RWPE2 (cell line): ENCODE data around the gene HTR1B.
A peak's percentile ranks its signal among the peaks of the same experiment; 100 is the strongest.

ENCODE experiments used
- ATAC-seq: fragments of 200-7000 bp; cut with Tn5 transposase; 3 replicates; pipeline ENCODE4 v1.9.1; 2021; ENCODE audit warnings: low read depth
- DNase-seq: peaks from one replicate; pipeline ENCODE4 v3.0.0-alpha.2; 2020; ENCODE audit warnings: low spot score
- H3K27ac ChIP-seq: fragments of 450-650 bp; 2 replicates; pipeline ENCODE4 v1.5.1; 2017; ENCODE audit warnings: mild to moderate bottlenecking; ENCODE audit not compliant: poor library complexity, severe bottlenecking
- H3K27me3 ChIP-seq: fragments of 250-450 bp; sonication (Bioruptor Pico); 2 replicates; pipeline ENCODE4 v1.5.1; 2021; ENCODE audit warnings: mild to moderate bottlenecking, moderate library complexity; ENCODE audit not compliant: insufficient read depth, poor library complexity, severe bottlenecking
- H3K36me3 ChIP-seq: fragments of 250-450 bp; sonication (Bioruptor Pico); 2 replicates; pipeline ENCODE4 v1.5.1; 2020; ENCODE audit warnings: low read depth, mild to moderate bottlenecking, moderate library complexity
- H3K4me1 ChIP-seq: fragments of 250-450 bp; sonication (Bioruptor Pico); 2 replicates; pipeline ENCODE4 v1.5.1; 2021; ENCODE audit warnings: mild to moderate bottlenecking, moderate library complexity; ENCODE audit not compliant: insufficient read depth, poor library complexity, severe bottlenecking
- H3K4me3 ChIP-seq: fragments of 250-450 bp; sonication (Bioruptor Pico); 2 replicates; pipeline ENCODE4 v1.5.1; 2021; ENCODE audit warnings: mild to moderate bottlenecking, moderate library complexity; ENCODE audit not compliant: severe bottlenecking
- H3K9me3 ChIP-seq: fragments of 250-450 bp; sonication (Bioruptor Pico); 2 replicates; pipeline ENCODE4 v1.5.1; 2021; ENCODE audit warnings: mild to moderate bottlenecking, moderate library complexity; ENCODE audit not compliant: severe bottlenecking
- CTCF ChIP-seq: fragments of 450-650 bp; IDR thresholded peaks from one replicate; pipeline ENCODE4 v1.5.1; 2017; ENCODE audit warnings: mild to moderate bottlenecking, moderate library complexity; ENCODE audit not compliant: poor library complexity, severe bottlenecking

Gene HTR1B

GRCh38 chr6:77448546-77448945, 14.7 kb downstream of the HTR1B start:
- TF ChIP-seq CTCF, result no peak
- no peaks in the 10 kb centered on the region for H3K4me1 ChIP-seq
- H3K27ac ChIP-seq, result no peak overlapping the region
- no peak for ATAC-seq
- no peak overlapping the region for H3K4me3 ChIP-seq
- no peaks in the 10 kb centered on the region for H3K27me3 ChIP-seq
- no peaks in the 10 kb centered on the region for H3K36me3 ChIP-seq
- no peaks in the 10 kb centered on the region for H3K9me3 ChIP-seq
- no peak for DNase-seq

DNA sequence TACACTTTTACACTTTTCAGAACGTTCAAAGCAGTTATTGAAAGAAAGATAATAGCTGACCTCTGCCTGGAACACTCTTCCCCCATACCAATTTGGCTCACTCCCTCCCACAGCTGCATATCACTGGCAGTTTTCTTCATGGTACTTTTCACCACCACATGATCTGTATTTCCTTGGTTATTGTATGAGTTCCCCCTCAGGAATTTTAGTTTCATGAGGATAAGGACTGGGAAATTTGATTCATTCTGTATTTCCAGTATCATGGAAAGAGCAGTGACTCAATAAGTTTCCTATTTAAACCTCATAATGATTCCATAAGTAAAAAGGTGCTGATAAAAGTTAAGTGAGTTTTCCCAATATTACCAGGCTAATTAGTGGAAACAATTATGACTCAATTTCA, 16.0 kb downstream of the HTR1B start:
- DNase-seq (no peak), ATAC-seq (0 out of 3 replicates have a peak, but pooled peaks have one; percentile 36)
- no peak for TF ChIP-seq CTCF
- no peaks in the 10 kb centered on the region for H3K4me1 ChIP-seq
- H3K4me3 ChIP-seq, result no peak overlapping the region
- H3K36me3 ChIP-seq, result no peaks in the 10 kb centered on the region
- no peaks in the 10 kb centered on the region for H3K9me3 ChIP-seq
- H3K27ac ChIP-seq, result peak overlapping the region; percentile 8
- H3K27me3 ChIP-seq, result no peaks in the 10 kb centered on the region

DNA sequence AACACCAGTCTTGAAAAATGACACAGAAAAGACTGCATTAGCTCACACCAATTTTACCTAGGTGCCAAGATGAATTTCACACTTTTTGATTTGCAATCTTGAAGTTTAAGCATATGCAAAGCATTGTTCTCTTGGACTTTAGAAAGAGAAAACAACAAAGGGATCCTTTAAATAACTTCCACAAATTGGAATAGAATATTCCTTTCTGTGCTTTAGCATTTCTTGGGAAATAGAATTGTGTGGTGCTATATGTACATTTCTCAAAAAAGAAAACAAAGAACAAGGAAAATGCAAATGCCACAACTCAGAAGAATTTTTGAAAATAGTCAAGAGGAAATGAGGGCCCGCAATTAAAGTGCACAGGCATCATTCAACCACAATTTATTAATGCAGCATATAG, 17.0 kb downstream of the HTR1B start:
- Histone ChIP-seq H3K36me3 (no peaks in the 10 kb centered on the region), H3K9me3 (no peaks in the 10 kb centered on the region), H3K4me1 (no peaks in the 10 kb centered on the region), H3K27me3 (no peaks in the 10 kb centered on the region), H3K27ac (no peak overlapping the region), H3K4me3 (no peak overlapping the region)
- no peak for DNase-seq
- TF ChIP-seq CTCF, result no peak
- no peak for ATAC-seq

DNA sequence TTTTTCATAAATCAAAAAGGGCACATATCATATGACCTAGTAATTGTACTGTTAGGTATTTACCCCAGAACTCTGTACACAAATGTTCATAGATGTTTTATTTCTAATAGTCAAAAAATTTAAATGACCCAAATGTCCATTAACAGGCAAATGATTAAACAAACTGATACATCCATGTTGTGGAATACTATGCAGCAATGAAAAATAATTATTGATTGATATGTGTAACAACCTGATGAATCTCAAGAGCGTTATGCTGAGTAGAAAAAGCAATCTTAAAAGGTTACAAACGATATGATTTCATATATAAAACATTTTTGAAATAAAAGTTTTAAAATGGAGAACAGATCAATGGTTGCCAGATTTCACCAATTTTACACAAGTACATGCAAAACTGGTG, 18.1 kb downstream of the HTR1B start:
- H3K27ac ChIP-seq, result no peak overlapping the region

More for the DNA sequence above, 18.1 kb downstream of the HTR1B start:
- Histone ChIP-seq H3K27me3 (no peaks in the 10 kb centered on the region), H3K4me3 (no peak overlapping the region), H3K36me3 (no peaks in the 10 kb centered on the region), H3K9me3 (no peaks in the 10 kb centered on the region), H3K4me1 (no peaks in the 10 kb centered on the region)
- no peak for DNase-seq
- ATAC-seq, result no peak
- TF ChIP-seq CTCF, result no peak
